IMR-90 (cell line): ENCODE measurements around the gene ITGAL. TPM values are rescaled to one million over a fixed set of nuclear protein-coding genes. Genes with fewer than 3 reads are reported as not detected.

ENCODE experiments used
- ATAC-seq: fragments of 200-7000 bp; cut with Tn5 transposase; 2 replicates; pipeline ENCODE4 v1.9.1; 2020; ENCODE audit warnings: low read depth, mild to moderate bottlenecking, moderate library complexity
- BruUV-seq: library from RNA; stranded (reverse); fragments of 400-500 nt; replicated peaks from 2 replicates; lab custom pipeline; 2021; lab: Mats Ljungman, UMichigan
- CTCF ChIA-PET: fragments of 300-600 bp; formaldehyde crosslinking; extraction: SDS; loops from one replicate; lab custom pipeline; 2021; ENCODE audit warnings: antibody characterized with exemption; lab: Yijun Ruan, JAX
- POLR2A ChIA-PET: fragments of 300-600 bp; sonication (Branson Sonifier 250); formaldehyde crosslinking; loops from one replicate; lab custom pipeline; 2022; ENCODE audit warnings: antibody characterized with exemption; ENCODE audit not compliant: unreplicated experiment; lab: Charles Lee
- DNase-seq: peaks from one replicate; pipeline ENCODE4 v3.0.0; 2013
- H2AFZ ChIP-seq: replicated peaks from 2 replicates; pipeline ENCODE3; 2013; ENCODE audit warnings: low read length, mild to moderate bottlenecking; ENCODE audit not compliant: poor library complexity
- H2AK5ac ChIP-seq: 2 replicates; pipeline ENCODE4 v1.6.1; 2013; ENCODE audit warnings: low read depth, low read length, inconsistent platforms
- H2AK9ac ChIP-seq: replicated peaks from 2 replicates; pipeline ENCODE3; 2013; ENCODE audit warnings: mild to moderate bottlenecking, low read depth, low read length, moderate library complexity; ENCODE audit not compliant: poor library complexity
- H2BK120ac ChIP-seq: 2 replicates; pipeline ENCODE4 v1.6.1; 2013; ENCODE audit warnings: low read depth, low read length, inconsistent platforms
- H2BK15ac ChIP-seq: 3 replicates; pipeline ENCODE4 v1.6.1; 2013; ENCODE audit warnings: low read depth, low read length, inconsistent platforms
- H2BK20ac ChIP-seq: 2 replicates; pipeline ENCODE4 v1.6.1; 2013; ENCODE audit warnings: low read depth, mild to moderate bottlenecking, inconsistent platforms, low read length, moderate library complexity
- H2BK5ac ChIP-seq: 2 replicates; pipeline ENCODE4 v1.6.1; 2013; ENCODE audit warnings: mild to moderate bottlenecking, low read depth, low read length, inconsistent platforms; ENCODE audit not compliant: poor library complexity, severe bottlenecking
- H3K14ac ChIP-seq: replicated peaks from 2 replicates; pipeline ENCODE4 v1.6.1; 2013; ENCODE audit warnings: low read depth, low read length, inconsistent platforms
- H3K18ac ChIP-seq: 2 replicates; pipeline ENCODE4 v1.6.1; 2013; ENCODE audit warnings: low read depth, low read length, control low read depth
- H3K23ac ChIP-seq: 2 replicates; pipeline ENCODE4 v1.6.1; 2013; ENCODE audit warnings: low read depth, low read length, inconsistent platforms
- H3K27ac ChIP-seq: 2 replicates; pipeline ENCODE4 v1.5.1; 2013; ENCODE audit warnings: mild to moderate bottlenecking, control low read depth, low read length; ENCODE audit not compliant: insufficient read depth
- H3K27me3 ChIP-seq: 2 replicates; pipeline ENCODE4 v1.6.1; 2013; ENCODE audit warnings: low read length; ENCODE audit not compliant: control insufficient read depth, insufficient read depth
- H3K36me3 ChIP-seq: 2 replicates; pipeline ENCODE4 v1.6.1; 2013; ENCODE audit warnings: low read length, mixed read lengths; ENCODE audit not compliant: control insufficient read depth, insufficient read depth
- H3K4ac ChIP-seq: 2 replicates; pipeline ENCODE4 v1.6.1; 2013; ENCODE audit warnings: low read depth, low read length, inconsistent platforms
- H3K4me1 ChIP-seq: 2 replicates; pipeline ENCODE4 v1.6.1; 2013; ENCODE audit warnings: low read length, mixed read lengths; ENCODE audit not compliant: control insufficient read depth, insufficient read depth
- H3K4me2 ChIP-seq: 2 replicates; pipeline ENCODE4 v1.6.1; 2013; ENCODE audit warnings: low read depth, mild to moderate bottlenecking, control low read depth, low read length, moderate library complexity
- H3K4me3 ChIP-seq: 2 replicates; pipeline ENCODE4 v1.5.1; 2013; ENCODE audit warnings: low read depth, mild to moderate bottlenecking, control low read depth, low read length, moderate library complexity; ENCODE audit not compliant: insufficient read depth
- H3K56ac ChIP-seq: 2 replicates; pipeline ENCODE4 v1.6.1; 2013; ENCODE audit warnings: low read length, inconsistent platforms; ENCODE audit not compliant: insufficient read depth; ENCODE audit errors: extremely low read depth
- H3K79me1 ChIP-seq, 2 experiments: 2 replicates each; pipeline ENCODE4 v1.6.1; 2013; ENCODE audit warnings: low read length in 2 of 2, inconsistent platforms in 1 of 2, low read depth in 1 of 2
- H3K9ac ChIP-seq: 2 replicates; pipeline ENCODE4 v1.6.1; 2013; ENCODE audit warnings: low read depth, low read length, control low read depth
- H3K9me1 ChIP-seq: 2 replicates; pipeline ENCODE4 v1.6.1; 2013; ENCODE audit warnings: low read length, inconsistent platforms; ENCODE audit not compliant: insufficient read depth
- H3K9me3 ChIP-seq: 2 replicates; pipeline ENCODE4 v1.6.1; 2013; ENCODE audit warnings: low read length; ENCODE audit not compliant: control insufficient read depth, insufficient read depth
- H4K20me1 ChIP-seq: 2 replicates; pipeline ENCODE4 v1.6.1; 2013; ENCODE audit warnings: low read length, inconsistent platforms; ENCODE audit not compliant: insufficient read depth
- H4K5ac ChIP-seq: 2 replicates; pipeline ENCODE4 v1.6.1; 2013; ENCODE audit warnings: mild to moderate bottlenecking, low read depth, low read length, control low read depth
- H4K8ac ChIP-seq, 2 experiments: 2 replicates each; pipeline ENCODE4 v1.6.1; 2013; ENCODE audit warnings: low read depth in 2 of 2, low read length in 2 of 2, control low read depth in 1 of 2, inconsistent platforms in 1 of 2
- H4K91ac ChIP-seq: 2 replicates; pipeline ENCODE4 v1.6.1; 2013; ENCODE audit warnings: low read depth, low read length, inconsistent platforms; ENCODE audit not compliant: insufficient read depth
- MAFK ChIP-seq: IDR thresholded peaks from 2 replicates; pipeline ENCODE4 v1.6.1; 2012; ENCODE audit warnings: low read depth, low read length, improper control_type of control experiment
- MXI1 ChIP-seq: IDR thresholded peaks from 2 replicates; pipeline ENCODE4 v1.6.1; 2012; ENCODE audit warnings: low read depth, mild to moderate bottlenecking, low read length, moderate library complexity, borderline replicate concordance
- RAD21 ChIP-seq: IDR thresholded peaks from 2 replicates; pipeline ENCODE4 v1.6.1; 2012; ENCODE audit warnings: low read length, improper control_type of control experiment
- RCOR1 ChIP-seq: IDR thresholded peaks from 2 replicates; pipeline ENCODE4 v1.6.1; 2012; ENCODE audit warnings: mild to moderate bottlenecking, low read length, improper control_type of control experiment; ENCODE audit not compliant: insufficient replicate concordance
- WGBS, 2 experiments: methylation state at CpG; one replicate each; pipeline versions ENCODE4 v1.1.5 to v1.1.7; 2013; ENCODE audit warnings: missing lambda C conversion rate in 2 of 2; ENCODE audit not compliant: insufficient read length in 1 of 2; ENCODE audit errors: extremely low coverage in 2 of 2; 5-methylcytosine and 5-hydroxymethylcytosine counted together
- dilution Hi-C: fragments of 300-500 bp; cut with HindIII; formaldehyde crosslinking; loops from one replicate; pipeline ENCODE4 v1.14.3; 2018; ENCODE audit warnings: low sequenced_read_pairs; ENCODE audit not compliant: unreplicated experiment
- in situ Hi-C: fragments of 300-500 bp; cut with MboI; formaldehyde crosslinking; loops from 3 replicates; pipeline ENCODE4 v1.14.3; 2019; ENCODE audit warnings: low sequenced_read_pairs, inconsistent platforms, mixed read lengths
- intact Hi-C: fragments of 100-400 bp; cut with micrococcal nuclease; formaldehyde crosslinking; loops from 2 replicates; pipeline ENCODE4 v1.10.0; 2022
- polyA plus RNA-seq, 3 experiments: library from polyadenylated mRNA; depleted of rRNA; stranded (reverse); fragments of >200 nt; gene quantifications; 2 replicates each; pipeline ENCODE4 v1.2.3, GENCODE V29; 2012; ENCODE audit warnings: low replicate concordance in 1 of 3
- total RNA-seq: library from RNA; depleted of rRNA; stranded (reverse); fragments of >200 nt; gene quantifications from 2 replicates; pipeline ENCODE4 v1.2.3, GENCODE V29; 2012
- TF ChIP-seq, protein P1 (sequence below): conservative IDR thresholded peaks from 2 replicates; pipeline ENCODE4 v1.5.1; 2012; ENCODE audit warnings: mild to moderate bottlenecking, low read depth, low read length, improper control_type of control experiment

The ITGAL gene
- total and polyA plus RNA-seq, 2 of the 4 experiments (the other 2 are of a cell fraction): not detected

DNA sequence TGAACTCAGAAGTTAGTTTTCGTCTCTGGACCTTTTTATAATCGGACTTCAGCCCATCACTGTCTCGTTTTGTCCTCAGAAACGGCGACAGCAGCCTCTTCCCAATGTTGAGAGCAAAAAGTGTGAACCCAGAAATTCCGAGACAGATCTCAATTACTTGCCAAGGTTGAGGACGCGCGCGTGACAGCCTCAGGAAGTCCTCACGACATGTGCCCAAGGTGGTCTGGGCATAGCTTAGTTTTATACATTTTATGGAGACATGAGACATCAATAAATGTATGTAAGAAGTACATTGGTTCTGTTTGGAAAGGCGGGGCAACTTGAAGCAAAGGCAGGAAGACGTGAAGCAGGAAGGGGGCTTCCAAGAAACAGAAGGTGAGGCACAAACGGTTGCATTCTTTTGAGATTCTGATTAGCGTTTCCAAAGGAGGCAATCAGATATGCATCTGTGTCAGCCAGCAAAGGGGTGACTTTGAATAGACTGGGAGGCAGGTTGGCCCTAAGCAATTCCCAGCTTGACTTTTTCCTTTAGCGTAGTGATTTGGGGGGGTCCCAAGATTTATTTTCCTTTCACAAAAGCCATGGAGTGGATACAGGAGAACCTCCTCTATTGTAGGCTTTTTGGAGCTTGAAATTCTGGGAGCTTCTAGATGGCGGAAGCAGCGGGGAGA, 62.7 kb downstream of the ITGAL start:
- peak overlapping the region; percentile 32 for H3K18ac ChIP-seq

More for the DNA sequence above, 62.7 kb downstream of the ITGAL start:
- in situ Hi-C loops: loop anchor here (5.0 kb wide), 1 partner anchor 37 kb away; the partner anchor contains the start of gene ZNF688
- peak; percentile 8 for ATAC-seq
- H3K4me2 ChIP-seq: peak overlapping the region; percentile 95
- H3K4ac ChIP-seq: peak overlapping the region; percentile 97
- no peaks in the 10 kb centered on the region for H3K9me3 ChIP-seq
- peaks cover 6 to 31% of the 10 kb centered on the region in 2 experiments for H3K79me1 ChIP-seq
- peak overlapping the region; percentile 30; the same call in 1 of the 3 replicates for H2BK15ac ChIP-seq
- peak overlapping the region; percentile 99 for H2AFZ ChIP-seq
- H4K5ac ChIP-seq: peak overlapping the region; percentile 98
- peak overlapping the region; percentile 69 for H3K56ac ChIP-seq
- peak overlapping the region; percentile 99 for H3K14ac ChIP-seq
- no TSS peak for BruUV-seq
- TF ChIP-seq, protein P1, sequence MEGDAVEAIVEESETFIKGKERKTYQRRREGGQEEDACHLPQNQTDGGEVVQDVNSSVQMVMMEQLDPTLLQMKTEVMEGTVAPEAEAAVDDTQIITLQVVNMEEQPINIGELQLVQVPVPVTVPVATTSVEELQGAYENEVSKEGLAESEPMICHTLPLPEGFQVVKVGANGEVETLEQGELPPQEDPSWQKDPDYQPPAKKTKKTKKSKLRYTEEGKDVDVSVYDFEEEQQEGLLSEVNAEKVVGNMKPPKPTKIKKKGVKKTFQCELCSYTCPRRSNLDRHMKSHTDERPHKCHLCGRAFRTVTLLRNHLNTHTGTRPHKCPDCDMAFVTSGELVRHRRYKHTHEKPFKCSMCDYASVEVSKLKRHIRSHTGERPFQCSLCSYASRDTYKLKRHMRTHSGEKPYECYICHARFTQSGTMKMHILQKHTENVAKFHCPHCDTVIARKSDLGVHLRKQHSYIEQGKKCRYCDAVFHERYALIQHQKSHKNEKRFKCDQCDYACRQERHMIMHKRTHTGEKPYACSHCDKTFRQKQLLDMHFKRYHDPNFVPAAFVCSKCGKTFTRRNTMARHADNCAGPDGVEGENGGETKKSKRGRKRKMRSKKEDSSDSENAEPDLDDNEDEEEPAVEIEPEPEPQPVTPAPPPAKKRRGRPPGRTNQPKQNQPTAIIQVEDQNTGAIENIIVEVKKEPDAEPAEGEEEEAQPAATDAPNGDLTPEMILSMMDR: no peak
- TF ChIP-seq RCOR1: no peak
- no peak for TF ChIP-seq MAFK
- no peak for TF ChIP-seq RAD21
- TF ChIP-seq MXI1: 0 out of 2 replicates have a peak, but pooled peaks have one; percentile 25
- H3K27ac ChIP-seq: peak overlapping the region; percentile 78
- peak overlapping the region; percentile 99 to 100 for H4K8ac ChIP-seq
- H2BK120ac ChIP-seq: peak overlapping the region; percentile 50; the same call in 1 of the 2 replicates
- peak overlapping the region; percentile 88 for H3K9ac ChIP-seq
- intact Hi-C loops: loop anchor here (2.0 kb wide), 1 partner anchor 50 kb away; the partner anchor contains the start of gene ZNF785
- H2BK5ac ChIP-seq: peak overlapping the region; percentile 79
- no peaks in the 10 kb centered on the region for H3K27me3 ChIP-seq
- H3K4me1 ChIP-seq: peaks cover 8% of the 10 kb centered on the region
- ChIA-PET CTCF (interaction anchor here (0.6 to 1.2 kb wide), 3 partner anchors 22 to 94 kb away, joined by 3 to 5 read pairs (median 4); partner anchors contain the start of gene ZNF764), POLR2A (interaction anchor here (0.5 to 0.7 kb wide), 2 partner anchors 18 to 840 kb away, joined by 4 to 10 read pairs; no protein-coding TSS in a partner anchor)
- dilution Hi-C loops: no loop called here
- peaks cover 10% of the 10 kb centered on the region; the same call in 1 of the 2 replicates for H3K9me1 ChIP-seq
- peak overlapping the region; percentile 60 for H2AK5ac ChIP-seq
- 8% methylated on average over 15 of the region's 18 CpGs; no CpG with 5 or more reads in 1 of the 2 experiments for WGBS, 2 experiments
- peak overlapping the region; percentile 96 for H2AK9ac ChIP-seq
- H3K23ac ChIP-seq: peak overlapping the region; percentile 91
- peak overlapping the region; percentile 20; the same call in 1 of the 2 replicates for H2BK20ac ChIP-seq
- H4K91ac ChIP-seq: peak overlapping the region; percentile 91
- H3K36me3 ChIP-seq: peaks cover 5% of the 10 kb centered on the region; the same call in 1 of the 2 replicates
- H4K20me1 ChIP-seq: no peaks in the 10 kb centered on the region
- peak overlapping the region; percentile 68 for H3K4me3 ChIP-seq
- no peak for DNase-seq
